Coronary artery (tissue), 2 donors: ENCODE measurements around the gene RTP2.

ENCODE experiments used
- DNase-seq: peaks from one replicate; pipeline ENCODE4 v3.0.0-alpha.2; 2017; ENCODE audit warnings: low spot score
- H3K27ac ChIP-seq, 2 donors: fragments of 200-600 bp; sonication (generic); one replicate each; pipeline ENCODE4 v1.5.1; 2016 to 2019
- H3K4me3 ChIP-seq: fragments of 200-600 bp; sonication (generic); 2 replicates; pipeline ENCODE4 v1.5.1; 2016; ENCODE audit warnings: mild to moderate bottlenecking, moderate library complexity
- CTCF ChIP-seq: fragments of 200-600 bp; sonication (generic); IDR thresholded peaks from one replicate; pipeline ENCODE4 v1.5.1; 2019; ENCODE audit warnings: antibody characterized with exemption

RTP2 gene

GRCh38 chr3:187709155-187709554 lies 6.8 kb upstream of the RTP2 start:
- no peak for DNase-seq
- no peak overlapping the region for H3K4me3 ChIP-seq
- no peak for TF ChIP-seq CTCF
- no peak overlapping the region for H3K27ac ChIP-seq

GRCh38 chr3:187708696-187709095 lies 6.3 kb upstream of the RTP2 start:
- Histone ChIP-seq H3K27ac (no peak overlapping the region), H3K4me3 (no peak overlapping the region)
- DNase-seq: no peak
- no peak for TF ChIP-seq CTCF

GRCh38 chr3:187706971-187707370 lies 4.6 kb upstream of the RTP2 start:
- TF ChIP-seq CTCF: no peak
- no peak for DNase-seq
- H3K4me3 ChIP-seq: no peak overlapping the region

GRCh38 chr3:187705164-187705563 lies 2.8 kb upstream of the RTP2 start:
- no peak for TF ChIP-seq CTCF
- Histone ChIP-seq H3K27ac (no peak overlapping the region), H3K4me3 (no peak overlapping the region)
- no peak for DNase-seq

More at GRCh38 chr3:187706971-187707370, 4.6 kb upstream of the RTP2 start:
- no peak overlapping the region for H3K27ac ChIP-seq

GRCh38 chr3:187700249-187700648 lies 2.1 kb downstream of the RTP2 start:
- no peak overlapping the region for H3K27ac ChIP-seq

GRCh38 chr3:187698499-187699399 lies 3.6 kb downstream of the RTP2 start:
- no peak for DNase-seq
- no peak for TF ChIP-seq CTCF
- Histone ChIP-seq H3K27ac (no peak overlapping the region), H3K4me3 (no peak overlapping the region)

More at GRCh38 chr3:187700249-187700648, 2.1 kb downstream of the RTP2 start:
- H3K4me3 ChIP-seq: no peak overlapping the region
- TF ChIP-seq CTCF: no peak
- no peak for DNase-seq

- Histone ChIP-seq H3K27ac (no peak overlapping the region), H3K4me3 (no peak overlapping the region)
- no peak for TF ChIP-seq CTCF
- no peak for DNase-seq
These were observed 6.3 kb downstream of the RTP2 start for GRCh38 chr3:187696021-187696420.
